ENCODE measurements around the gene MASP2. TPM values are rescaled to one million over a fixed set of nuclear protein-coding genes. Genes with fewer than 3 reads are reported as not detected.

Gene MASP2
- total and polyA plus RNA-seq, 2 of the 8 experiments (the other 6 are each of a cell fraction or from before 2014, with no cell fraction given): 0.54 to 1.2 TPM

GRCh38 chr1:11067716-11068599 is 20.9 kb upstream of the MASP2 start (continued):
- no peak for TF ChIP-seq CHD7 (IDR thresholded peaks at IDR 0.05; ENCODE audit: insufficient replicate concordance, low read length)
